GM12864 (cell line): Measurements from ENCODE around the gene BCAR3.
"Not testable (repeated sequence)": the region's sequence is repeated elsewhere in the genome, so short reads cannot be mapped to it uniquely, and the experiment has no call there.

Experiments used
- DNase-seq: peaks from one replicate; pipeline ENCODE4 v3.0.0-alpha.2; 2011; ENCODE audit warnings: low read depth
- H3K4me3 ChIP-seq: 2 replicates; pipeline ENCODE4 v1.5.1; 2011; ENCODE audit warnings: mild to moderate bottlenecking, low read depth, low read length, control low read depth
- CTCF ChIP-seq: IDR thresholded peaks from 2 replicates; pipeline ENCODE4 v1.5.1; 2011; ENCODE audit warnings: low read depth, mild to moderate bottlenecking, moderate library complexity, low read length, control low read depth, inconsistent platforms; ENCODE audit errors: missing control alignments

The BCAR3 gene

GRCh38 chr1:93663208-93663614 lies 18.4 kb downstream of the BCAR3 start:
- no peak for DNase-seq
- no peak overlapping the region for H3K4me3 ChIP-seq
- no peak for TF ChIP-seq CTCF

GRCh38 chr1:93662481-93663207 lies 19.0 kb downstream of the BCAR3 start:
- no peak overlapping the region for H3K4me3 ChIP-seq
- TF ChIP-seq CTCF = no peak
- no peak for DNase-seq

GRCh38 chr1:93661829-93662474 lies 19.7 kb downstream of the BCAR3 start:
- no peak for TF ChIP-seq CTCF
- H3K4me3 ChIP-seq = no peak overlapping the region
- DNase-seq = no peak

- H3K4me3 ChIP-seq, DNase-seq: not testable (repeated sequence)
Observed at GRCh38 chr1:93661341-93661740, 20.3 kb downstream of the BCAR3 start.

- no peak for DNase-seq
- H3K4me3 ChIP-seq = no peak overlapping the region
- TF ChIP-seq CTCF = no peak
Observed at GRCh38 chr1:93659822-93660503, 21.7 kb downstream of the BCAR3 start.

- TF ChIP-seq CTCF = no peak
- no peak overlapping the region for H3K4me3 ChIP-seq
- DNase-seq = no peak
Observed at GRCh38 chr1:93658188-93658587, 23.4 kb downstream of the BCAR3 start.

- no peak overlapping the region for H3K4me3 ChIP-seq
- TF ChIP-seq CTCF = no peak
- no peak for DNase-seq
Observed at GRCh38 chr1:93656491-93656890, 25.1 kb downstream of the BCAR3 start.
